KMS-11 (cell line): ENCODE results near the gene GP5.

ENCODE experiments used
- H2AFZ ChIP-seq: fragments of 200-600 bp; sonication (generic); 2 replicates; pipeline ENCODE4 v1.6.1; 2016; ENCODE audit warnings: antibody characterized with exemption, mixed run types, low read depth
- H3K27ac ChIP-seq: fragments of 200-600 bp; sonication (generic); 2 replicates; pipeline ENCODE4 v1.6.1; 2016; ENCODE audit warnings: mild to moderate bottlenecking, mixed run types
- H3K27me3 ChIP-seq: fragments of 200-600 bp; sonication (generic); 2 replicates; pipeline ENCODE4 v1.6.1; 2017; ENCODE audit warnings: mild to moderate bottlenecking, low read depth, mixed run types, moderate library complexity; ENCODE audit not compliant: insufficient read depth
- H3K36me3 ChIP-seq: fragments of 200-600 bp; sonication (generic); 2 replicates; pipeline ENCODE4 v1.6.1; 2017; ENCODE audit warnings: mild to moderate bottlenecking, mixed run types; ENCODE audit not compliant: insufficient read depth
- H3K4me1 ChIP-seq: fragments of 200-600 bp; sonication (generic); 2 replicates; pipeline ENCODE4 v1.6.1; 2016; ENCODE audit warnings: mild to moderate bottlenecking, low read depth, mixed run types; ENCODE audit not compliant: poor library complexity, severe bottlenecking
- H3K4me2 ChIP-seq: fragments of 200-600 bp; sonication (generic); 2 replicates; pipeline ENCODE4 v1.7.0; 2016; ENCODE audit warnings: mild to moderate bottlenecking, mixed run types
- H3K4me3 ChIP-seq: fragments of 200-600 bp; sonication (generic); IDR thresholded peaks from 2 replicates; pipeline ENCODE4 v1.6.1; 2017; ENCODE audit warnings: low read depth, low read length, mixed read lengths; ENCODE audit not compliant: insufficient read depth
- H3K79me2 ChIP-seq: fragments of 200-600 bp; sonication (generic); 2 replicates; pipeline ENCODE4 v1.6.1; 2016; ENCODE audit warnings: low read depth, mixed run types; ENCODE audit not compliant: insufficient read depth
- H3K9ac ChIP-seq: fragments of 200-600 bp; sonication (generic); 2 replicates; pipeline ENCODE4 v1.6.1; 2016; ENCODE audit warnings: mild to moderate bottlenecking, mixed run types
- H4K20me1 ChIP-seq: fragments of 200-600 bp; sonication (generic); 2 replicates; pipeline ENCODE4 v1.6.1; 2016; ENCODE audit warnings: mild to moderate bottlenecking, mixed run types; ENCODE audit not compliant: insufficient read depth
- CTCF ChIP-seq: fragments of 200-600 bp; sonication (generic); conservative IDR thresholded peaks from 2 replicates; pipeline ENCODE4 v1.6.1; 2017; ENCODE audit warnings: low read depth, mild to moderate bottlenecking, antibody characterized with exemption, low read length, moderate library complexity, mixed read lengths

Gene GP5

DNA sequence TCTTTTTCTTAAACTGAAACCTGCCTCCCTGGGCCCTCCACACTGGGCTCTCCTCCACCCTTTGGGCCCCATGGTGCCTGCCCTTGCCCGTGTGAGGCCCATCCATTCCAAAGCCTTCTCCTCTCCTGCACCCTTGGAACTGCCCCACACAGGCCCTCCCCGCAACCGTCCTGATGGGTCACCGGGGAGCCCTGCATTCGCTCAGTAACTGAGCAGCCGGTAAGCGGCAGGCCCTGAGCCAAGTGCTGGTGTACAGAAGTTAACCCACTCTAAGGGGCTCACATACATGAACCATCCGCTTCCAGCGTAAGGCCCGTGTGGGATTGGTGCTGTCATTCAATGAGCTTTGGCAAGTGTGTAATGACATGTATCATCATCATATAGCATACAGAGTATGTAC, 24.1 kb downstream of the GP5 start:
- Histone ChIP-seq H4K20me1 (no peaks in the 10 kb centered on the region), H3K36me3 (no peaks in the 10 kb centered on the region), H3K4me3 (no peak overlapping the region), H3K27ac (no peak overlapping the region), H3K4me1 (no peaks in the 10 kb centered on the region), H3K9ac (no peak overlapping the region), H3K27me3 (no peaks in the 10 kb centered on the region), H3K79me2 (no peaks in the 10 kb centered on the region), H2AFZ (no peak overlapping the region), H3K4me2 (no peak overlapping the region)
- TF ChIP-seq CTCF, result no peak

GRCh38 chr3:194373899-194374298, 25.2 kb downstream of the GP5 start:
- Histone ChIP-seq H3K4me3 (no peak overlapping the region), H3K79me2 (no peaks in the 10 kb centered on the region), H2AFZ (no peak overlapping the region), H3K27ac (no peak overlapping the region), H3K4me2 (no peak overlapping the region), H3K36me3 (no peaks in the 10 kb centered on the region), H3K9ac (no peak overlapping the region), H3K4me1 (no peaks in the 10 kb centered on the region), H4K20me1 (no peaks in the 10 kb centered on the region), H3K27me3 (no peaks in the 10 kb centered on the region)
- no peak for TF ChIP-seq CTCF

DNA sequence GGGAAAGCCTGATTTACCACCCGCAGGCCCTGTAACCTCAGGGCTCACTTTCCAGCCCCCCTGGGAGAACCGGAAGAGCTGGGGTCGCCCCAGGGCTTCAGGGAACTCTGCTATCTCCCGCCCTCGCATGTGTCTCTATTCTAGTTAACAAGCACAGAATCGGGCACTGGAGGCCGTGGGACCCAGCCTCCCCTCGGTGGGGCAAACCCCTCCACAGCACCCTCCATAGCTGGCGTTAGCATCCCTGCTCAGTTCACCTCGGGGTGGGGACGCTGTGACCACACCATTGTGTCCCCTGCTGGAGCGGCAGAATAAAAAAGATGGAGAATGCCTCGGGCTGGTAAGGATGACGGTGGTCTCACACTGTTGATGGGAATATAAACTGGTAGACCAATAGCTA, 26.0 kb downstream of the GP5 start:
- Histone ChIP-seq H3K79me2 (no peaks in the 10 kb centered on the region), H3K36me3 (no peaks in the 10 kb centered on the region), H3K27me3 (no peaks in the 10 kb centered on the region), H4K20me1 (no peaks in the 10 kb centered on the region), H3K4me3 (no peak overlapping the region), H3K4me2 (no peak overlapping the region), H2AFZ (no peak overlapping the region), H3K4me1 (no peaks in the 10 kb centered on the region), H3K27ac (no peak overlapping the region), H3K9ac (no peak overlapping the region)
- TF ChIP-seq CTCF, result no peak

DNA sequence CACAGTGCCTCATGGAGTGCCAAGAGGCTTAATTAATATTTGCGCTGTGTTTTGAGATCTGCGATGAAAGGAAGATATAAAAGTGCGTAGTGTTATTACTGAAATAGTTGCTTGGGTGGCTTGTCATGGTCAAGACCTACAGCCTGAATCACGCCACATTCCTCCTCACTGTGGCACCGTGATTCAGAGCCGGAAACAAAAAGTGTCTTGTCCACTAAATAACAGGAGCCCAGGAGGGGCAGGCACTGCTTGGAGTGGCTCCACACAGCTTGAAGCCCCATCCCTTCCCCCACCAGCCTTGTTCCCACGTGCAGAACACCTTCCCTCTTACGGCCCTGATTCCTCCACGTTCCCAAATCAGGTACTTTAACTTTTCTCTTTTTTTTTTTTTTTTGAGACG, 28.3 kb downstream of the GP5 start:
- Histone ChIP-seq H3K79me2 (no peaks in the 10 kb centered on the region), H3K36me3 (no peaks in the 10 kb centered on the region), H2AFZ (no peak overlapping the region), H3K27me3 (no peaks in the 10 kb centered on the region), H3K4me1 (no peaks in the 10 kb centered on the region), H3K9ac (no peak overlapping the region), H3K4me3 (no peak overlapping the region), H3K27ac (no peak overlapping the region), H3K4me2 (no peak overlapping the region), H4K20me1 (no peaks in the 10 kb centered on the region)
- TF ChIP-seq CTCF, result no peak
